GM10847 (cell line): Measurements from ENCODE around the gene ZNF236.

Experiments
- POLR2A ChIP-seq: IDR thresholded peaks from 2 replicates; pipeline ENCODE4 v1.6.1; 2011; ENCODE audit not compliant: insufficient read length; ENCODE audit errors: extremely low read depth

Gene ZNF236

GRCh38 chr18:76988827-76989646, 166.7 kb downstream of the ZNF236 start:
- TF ChIP-seq POLR2A: no peak

- no peak for TF ChIP-seq POLR2A
Observed at GRCh38 chr18:76989647-76990190, 167.4 kb downstream of the ZNF236 start.

GRCh38 chr18:76991021-76991688, 168.8 kb downstream of the ZNF236 start:
- TF ChIP-seq POLR2A: no peak

GRCh38 chr18:76992226-76993084, 170.1 kb downstream of the ZNF236 start:
- TF ChIP-seq POLR2A: no peak

GRCh38 chr18:76993085-76993382, 170.7 kb downstream of the ZNF236 start:
- TF ChIP-seq POLR2A: no peak

GRCh38 chr18:76993573-76993972, 171.2 kb downstream of the ZNF236 start:
- TF ChIP-seq POLR2A: no peak

GRCh38 chr18:76994086-76994654, 171.8 kb downstream of the ZNF236 start:
- TF ChIP-seq POLR2A: no peak

GRCh38 chr18:76995896-76996295, 173.5 kb downstream of the ZNF236 start:
- TF ChIP-seq POLR2A: no peak

- TF ChIP-seq POLR2A: no peak
Observed at GRCh38 chr18:76996429-76996828, 174.1 kb downstream of the ZNF236 start.

GRCh38 chr18:76997951-76998808, 175.8 kb downstream of the ZNF236 start:
- TF ChIP-seq POLR2A: no peak

GRCh38 chr18:76999077-76999476, 176.7 kb downstream of the ZNF236 start:
- TF ChIP-seq POLR2A: no peak

- no peak for TF ChIP-seq POLR2A
Observed at GRCh38 chr18:77000527-77000926, 178.2 kb downstream of the ZNF236 start.

GRCh38 chr18:77001041-77001440, 178.7 kb downstream of the ZNF236 start:
- no peak for TF ChIP-seq POLR2A

GRCh38 chr18:77001979-77002378, 179.6 kb downstream of the ZNF236 start:
- TF ChIP-seq POLR2A: no peak
